NCI-H460 (cell line): ENCODE data around the gene MRFAP1. TPM values are rescaled to one million over a fixed set of nuclear protein-coding genes. Genes with fewer than 3 reads are reported as not detected.

Source experiments
- DNase-seq: peaks from one replicate; pipeline ENCODE4 v3.0.0-alpha.2; 2016; ENCODE audit warnings: low read depth; ENCODE audit errors: extremely low read depth
- total RNA-seq: library from RNA; depleted of rRNA; stranded (reverse); fragments of >200 nt; shearing (Covaris generic); gene quantifications from 2 replicates; pipeline ENCODE4 v1.2.3, GENCODE V29; 2014; rRNA removed

Gene MRFAP1
- total RNA-seq, 1 experiment from 2014 or later = 96.1 TPM

GRCh38 chr4:6688879-6689505 is 48.5 kb downstream of the MRFAP1 start:
- DNase-seq = no peak

- no peak for DNase-seq
Measured at GRCh38 chr4:6689506-6689960, 49.0 kb downstream of the MRFAP1 start.

Other genes with a start within 250 kb of the MRFAP1 start
- gene PPP2R2C, start 168.1 kb upstream of the MRFAP1 start, total RNA-seq = 14.9 and 17.6 TPM in 2 replicates
- 5.9 and 6.2 TPM in 2 replicates for gene MAN2B2, start 65.5 kb upstream of the MRFAP1 start, total RNA-seq
- gene S100P, start 53.2 kb downstream of the MRFAP1 start, total RNA-seq = 169 and 210 TPM in 2 replicates
- 37.4 and 40.6 TPM in 2 replicates for gene MRFAP1L1, start 69.2 kb downstream of the MRFAP1 start, total RNA-seq
- gene BLOC1S4, start 75.5 kb downstream of the MRFAP1 start, total RNA-seq = 17.6 and 18.4 TPM in 2 replicates
- gene KIAA0232, start 142.0 kb downstream of the MRFAP1 start, total RNA-seq = 7.9 and 12.0 TPM in 2 replicates